Karpas-422 (cell line): ENCODE measurements around the gene ADGRG6. TPM values are rescaled to one million over a fixed set of nuclear protein-coding genes. Genes with fewer than 3 reads are reported as not detected.
"Not testable (repeated sequence)": the region's sequence is repeated elsewhere in the genome, so short reads cannot be mapped to it uniquely, and the experiment has no call there.

Source experiments
- DNase-seq: peaks from one replicate; pipeline ENCODE4 v3.0.0-alpha.2; 2015
- H2AFZ ChIP-seq: fragments of 200-600 bp; sonication (generic); 2 replicates; pipeline ENCODE4 v1.6.1; 2014; ENCODE audit warnings: antibody characterized with exemption, low read length, mixed read lengths
- H3K27ac ChIP-seq: fragments of 200-600 bp; sonication (generic); 2 replicates; pipeline ENCODE4 v1.5.1; 2014; ENCODE audit warnings: mild to moderate bottlenecking, low read length, moderate library complexity
- H3K27me3 ChIP-seq: fragments of 200-600 bp; sonication (generic); 2 replicates; pipeline ENCODE4 v1.6.1; 2014; ENCODE audit warnings: low read length, mixed read lengths
- H3K36me3 ChIP-seq: fragments of 200-600 bp; sonication (generic); 2 replicates; pipeline ENCODE4 v1.6.1; 2014; ENCODE audit warnings: low read length, mixed read lengths; ENCODE audit not compliant: insufficient read depth
- H3K4me1 ChIP-seq: fragments of 200-600 bp; sonication (generic); 2 replicates; pipeline ENCODE4 v1.6.1; 2014; ENCODE audit warnings: mild to moderate bottlenecking, low read length, mixed read lengths
- H3K4me2 ChIP-seq: fragments of 200-600 bp; sonication (generic); 2 replicates; pipeline ENCODE4 v1.6.1; 2014; ENCODE audit warnings: low read length, low read depth, mild to moderate bottlenecking; ENCODE audit not compliant: poor library complexity, severe bottlenecking
- H3K4me3 ChIP-seq: fragments of 200-600 bp; sonication (generic); 2 replicates; pipeline ENCODE4 v1.5.1; 2014; ENCODE audit warnings: mild to moderate bottlenecking, antibody characterized with exemption, low read length, mixed read lengths
- H3K79me2 ChIP-seq: fragments of 200-600 bp; sonication (generic); 2 replicates; pipeline ENCODE4 v1.6.1; 2014; ENCODE audit warnings: mild to moderate bottlenecking, low read length, mixed read lengths
- H3K9ac ChIP-seq: fragments of 200-600 bp; sonication (generic); 2 replicates; pipeline ENCODE4 v1.6.0; 2014; ENCODE audit warnings: low read length
- H3K9me2 ChIP-seq: fragments of 200-600 bp; sonication (generic), shearing (Covaris generic); replicated peaks from 2 replicates; pipeline ENCODE4 v1.6.0; 2014; ENCODE audit warnings: mild to moderate bottlenecking, low read length, moderate library complexity; ENCODE audit not compliant: insufficient read depth
- H3K9me3 ChIP-seq: fragments of 300-700, 200-600 bp; sonication (generic); 2 replicates; pipeline ENCODE4 v1.6.1; 2014; ENCODE audit warnings: low read length, mixed read lengths
- H4K20me1 ChIP-seq: fragments of 200-600 bp; sonication (generic); 2 replicates; pipeline ENCODE4 v1.6.1; 2014; ENCODE audit warnings: mild to moderate bottlenecking, antibody characterized with exemption, low read length, low read depth; ENCODE audit not compliant: insufficient read depth
- total RNA-seq: library from RNA; depleted of rRNA; stranded (reverse); fragments of >200 nt; shearing (Covaris generic); gene quantifications from 2 replicates; pipeline ENCODE4 v1.2.3, GENCODE V29; 2014; ENCODE audit warnings: low replicate concordance

Gene ADGRG6
- total RNA-seq, 1 experiment from 2014 or later, result not detected

DNA sequence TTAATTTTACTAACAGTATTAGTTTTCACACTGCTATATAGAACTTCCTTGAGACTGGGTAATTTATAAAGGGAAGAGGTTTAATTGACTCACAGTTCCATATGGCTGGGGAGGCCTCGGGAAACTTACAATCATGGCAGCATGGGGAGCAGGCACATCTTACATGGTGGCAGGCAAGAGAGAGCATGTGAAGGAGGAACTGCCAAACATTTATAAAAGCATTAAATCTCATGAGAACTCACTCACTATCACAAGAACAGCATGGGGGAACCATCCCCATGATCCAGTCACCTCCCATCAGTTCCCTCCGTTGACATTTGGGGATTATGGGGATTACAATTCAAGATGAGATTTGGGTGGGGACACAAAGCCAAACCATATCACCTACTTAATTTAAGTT, 126.7 kb downstream of the ADGRG6 start:
- not testable (repeated sequence) for H3K4me3 ChIP-seq, H3K27ac ChIP-seq, H3K9me2 ChIP-seq, H3K9me3 ChIP-seq, H3K27me3 ChIP-seq, H3K4me2 ChIP-seq, H3K79me2 ChIP-seq, H4K20me1 ChIP-seq, H3K9ac ChIP-seq, H3K36me3 ChIP-seq, H2AFZ ChIP-seq, DNase-seq, H3K4me1 ChIP-seq

DNA sequence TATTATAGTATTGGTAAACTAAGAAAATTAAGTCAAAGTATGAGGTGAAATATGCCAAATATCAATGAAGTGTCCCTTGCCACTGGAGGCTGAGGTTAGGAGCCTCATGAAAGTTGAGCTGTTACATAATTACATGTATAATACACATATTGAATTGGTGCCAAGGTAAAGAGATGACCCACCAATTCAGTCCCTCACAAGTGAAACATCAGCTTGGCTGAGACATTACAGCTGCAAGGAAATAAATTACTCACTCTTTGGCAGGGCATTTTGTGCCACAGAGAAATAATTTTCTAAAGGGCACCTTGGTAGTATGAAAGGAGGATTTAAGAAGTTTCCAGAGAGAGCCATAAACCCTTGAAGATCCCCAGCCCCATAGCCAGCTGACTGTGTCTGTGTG, 127.4 kb downstream of the ADGRG6 start:
- Histone ChIP-seq H3K9me3 (no peaks in the 10 kb centered on the region), H3K27ac (no peak overlapping the region), H3K9ac (no peak overlapping the region), H4K20me1 (no peaks in the 10 kb centered on the region), H2AFZ (no peak overlapping the region), H3K4me3 (no peak overlapping the region), H3K9me2 (no peaks in the 10 kb centered on the region), H3K4me1 (no peaks in the 10 kb centered on the region), H3K79me2 (no peaks in the 10 kb centered on the region), H3K27me3 (no peaks in the 10 kb centered on the region), H3K36me3 (no peaks in the 10 kb centered on the region), H3K4me2 (no peak overlapping the region)
- DNase-seq, result no peak

DNA sequence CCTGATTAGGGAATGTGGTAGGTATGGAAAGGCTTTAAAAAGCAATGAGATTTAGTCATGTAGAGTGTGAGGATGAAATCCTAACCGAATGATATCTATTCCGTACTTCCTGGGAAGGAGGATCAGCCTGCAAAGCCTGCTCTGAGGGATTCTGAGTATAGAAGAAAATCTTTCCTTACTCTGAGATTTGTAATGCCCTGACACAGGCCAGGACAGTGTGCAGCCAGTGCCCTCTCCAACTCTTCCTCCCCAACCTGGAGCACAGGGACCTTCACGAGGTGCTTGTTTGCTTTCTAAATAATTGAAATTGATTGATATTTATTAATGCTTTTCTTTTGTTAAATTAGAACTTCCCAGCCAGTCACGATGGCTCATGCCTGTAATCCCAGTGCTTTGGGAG, 131.6 kb downstream of the ADGRG6 start:
- H3K9ac ChIP-seq, result no peak overlapping the region
- no peak overlapping the region for H3K4me3 ChIP-seq
- no peak overlapping the region for H3K27ac ChIP-seq
- H3K4me1 ChIP-seq, result no peaks in the 10 kb centered on the region
- H4K20me1 ChIP-seq, result no peaks in the 10 kb centered on the region
- H3K9me3 ChIP-seq, result no peaks in the 10 kb centered on the region
- H3K79me2 ChIP-seq, result no peaks in the 10 kb centered on the region
- no peaks in the 10 kb centered on the region for H3K36me3 ChIP-seq
- no peak overlapping the region for H2AFZ ChIP-seq
- no peaks in the 10 kb centered on the region for H3K9me2 ChIP-seq
- H3K4me2 ChIP-seq, result no peak overlapping the region
- no peaks in the 10 kb centered on the region for H3K27me3 ChIP-seq
- no peak for DNase-seq

DNA sequence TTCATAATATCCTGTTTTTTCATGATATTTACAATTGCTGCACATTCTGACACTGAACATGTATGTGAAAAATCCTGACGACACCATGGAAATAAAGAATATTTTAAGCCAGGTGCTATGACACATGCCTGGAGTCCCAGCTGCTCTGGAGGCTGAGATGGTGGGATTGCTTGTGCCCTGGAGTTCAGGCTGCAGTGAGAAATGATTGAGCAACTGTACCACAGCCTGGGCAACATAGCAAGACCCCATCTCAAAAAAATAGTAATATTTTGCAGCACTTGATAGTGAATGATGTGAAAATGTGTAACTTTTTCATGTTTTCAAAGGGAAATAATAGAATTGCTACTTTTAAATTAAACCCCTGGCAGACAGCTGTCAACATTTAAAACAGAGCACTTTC, 137.1 kb downstream of the ADGRG6 start:
- no peak for DNase-seq
- no peak overlapping the region for H3K27ac ChIP-seq
- H3K4me1 ChIP-seq, result no peaks in the 10 kb centered on the region
- no peak overlapping the region for H3K9ac ChIP-seq
- H3K4me3 ChIP-seq, result no peak overlapping the region
- no peaks in the 10 kb centered on the region for H3K79me2 ChIP-seq
- no peak overlapping the region for H2AFZ ChIP-seq
- no peaks in the 10 kb centered on the region for H3K9me3 ChIP-seq
- H3K36me3 ChIP-seq, result no peaks in the 10 kb centered on the region
- H3K9me2 ChIP-seq, result no peaks in the 10 kb centered on the region
- no peaks in the 10 kb centered on the region for H3K27me3 ChIP-seq
- H4K20me1 ChIP-seq, result no peaks in the 10 kb centered on the region
- H3K4me2 ChIP-seq, result no peak overlapping the region

DNA sequence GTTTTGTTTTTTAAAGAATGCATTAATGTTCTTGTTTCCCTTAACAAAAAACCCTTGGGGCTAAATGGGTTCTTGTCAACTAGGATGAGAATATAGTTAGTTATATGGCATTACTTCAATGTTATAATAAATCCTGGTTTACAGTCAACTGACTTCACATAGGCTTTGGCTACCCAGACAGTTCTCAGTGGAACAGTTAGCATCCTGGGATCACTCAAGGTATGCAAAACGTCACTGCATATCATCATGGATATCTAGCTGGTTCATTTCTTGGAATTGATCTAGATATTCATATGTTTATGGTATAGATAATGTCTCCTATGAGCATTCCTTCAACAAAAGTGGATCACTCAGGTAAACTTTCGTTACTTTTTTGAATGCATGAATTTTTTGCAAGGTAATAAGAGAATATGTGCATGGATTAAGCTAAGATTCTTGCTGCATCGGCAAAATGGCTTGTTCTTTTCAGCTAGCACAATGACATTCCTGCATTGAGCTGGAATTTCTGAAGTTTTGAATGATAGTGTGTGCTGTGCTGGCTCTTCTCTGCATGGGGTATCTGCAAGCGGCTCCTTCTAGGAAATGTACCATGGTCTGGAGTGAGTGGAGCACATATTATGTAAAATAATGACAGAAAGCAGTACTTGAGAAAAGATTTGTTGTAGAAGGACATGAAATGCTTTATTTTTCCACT, 138.9 kb downstream of the ADGRG6 start:
- Histone ChIP-seq H3K4me3 (no peak overlapping the region), H3K9ac (no peak overlapping the region), H3K27me3 (no peaks in the 10 kb centered on the region), H3K4me1 (no peaks in the 10 kb centered on the region), H3K9me2 (no peaks in the 10 kb centered on the region), H3K79me2 (no peaks in the 10 kb centered on the region), H2AFZ (no peak overlapping the region), H3K4me2 (no peak overlapping the region), H3K36me3 (no peaks in the 10 kb centered on the region), H3K9me3 (no peaks in the 10 kb centered on the region), H4K20me1 (no peaks in the 10 kb centered on the region), H3K27ac (no peak overlapping the region)
- no peak for DNase-seq

DNA sequence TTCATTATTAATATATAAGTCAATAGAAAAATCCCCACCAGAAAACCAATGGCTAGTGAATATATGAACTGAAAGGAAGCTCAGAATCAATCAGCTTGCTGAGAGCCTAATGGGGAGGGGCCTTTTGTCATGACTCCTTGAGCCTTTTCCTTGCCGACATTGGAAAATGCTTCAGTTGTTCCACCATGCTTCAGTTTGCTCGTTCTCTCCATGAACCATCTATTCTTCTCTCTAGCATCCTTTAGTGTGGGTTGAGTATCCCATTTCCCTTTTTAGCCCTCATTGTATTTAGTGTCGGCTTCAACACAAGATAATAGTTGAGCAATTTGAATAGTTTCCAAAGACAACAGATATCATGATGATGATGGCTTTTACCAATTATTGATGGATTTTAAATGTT, 139.9 kb downstream of the ADGRG6 start:
- Histone ChIP-seq H3K27ac (no peak overlapping the region), H3K4me2 (no peak overlapping the region), H3K4me3 (no peak overlapping the region), H3K4me1 (no peaks in the 10 kb centered on the region), H2AFZ (no peak overlapping the region), H3K9me3 (no peaks in the 10 kb centered on the region), H3K9me2 (no peaks in the 10 kb centered on the region), H3K79me2 (no peaks in the 10 kb centered on the region), H4K20me1 (no peaks in the 10 kb centered on the region), H3K9ac (no peak overlapping the region), H3K27me3 (no peaks in the 10 kb centered on the region), H3K36me3 (no peaks in the 10 kb centered on the region)
- DNase-seq, result no peak

DNA sequence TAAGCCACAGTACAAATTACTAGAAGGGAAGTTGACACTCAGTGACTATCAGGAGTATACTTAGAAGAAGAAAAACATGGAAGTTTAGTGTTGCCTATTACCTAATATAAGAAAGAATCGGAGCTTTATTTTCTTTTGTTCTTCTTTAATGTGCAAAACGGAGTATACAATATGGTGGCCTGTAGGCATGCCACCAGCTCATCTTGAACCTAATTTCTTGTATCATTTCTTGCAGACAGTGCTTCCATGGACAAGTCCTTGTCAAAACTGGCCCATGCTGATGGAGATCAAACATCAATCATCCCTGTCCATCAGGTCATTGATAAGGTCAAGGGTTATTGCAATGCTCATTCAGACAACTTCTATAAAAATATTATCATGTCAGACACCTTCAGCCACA, 141.3 kb downstream of the ADGRG6 start:
- Histone ChIP-seq H3K27me3 (no peaks in the 10 kb centered on the region), H3K9me2 (no peaks in the 10 kb centered on the region), H4K20me1 (no peaks in the 10 kb centered on the region), H2AFZ (no peak overlapping the region), H3K27ac (no peak overlapping the region), H3K36me3 (no peaks in the 10 kb centered on the region), H3K4me3 (no peak overlapping the region), H3K79me2 (no peaks in the 10 kb centered on the region), H3K9me3 (no peaks in the 10 kb centered on the region), H3K4me1 (no peaks in the 10 kb centered on the region), H3K9ac (no peak overlapping the region), H3K4me2 (no peak overlapping the region)
- DNase-seq, result no peak

DNA sequence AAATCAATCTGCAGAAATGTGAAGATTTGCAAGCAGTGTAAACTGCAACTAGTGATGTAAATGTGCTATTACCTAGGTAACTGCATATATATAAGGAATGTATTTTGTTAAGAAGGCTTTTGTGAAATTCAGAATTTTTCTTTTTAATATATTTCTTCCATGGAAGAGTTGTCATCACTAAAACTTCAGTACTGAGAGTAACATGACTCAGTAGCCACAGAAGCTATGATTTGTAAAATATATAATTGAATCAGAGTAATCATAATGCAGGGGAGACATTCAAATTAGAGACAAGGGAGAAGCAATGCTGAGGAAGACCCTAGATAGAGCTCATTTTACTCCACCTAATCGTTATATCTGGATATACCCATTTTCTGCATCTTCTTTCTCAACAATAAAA, 141.7 kb downstream of the ADGRG6 start:
- H3K4me1 ChIP-seq, result no peaks in the 10 kb centered on the region
- no peaks in the 10 kb centered on the region for H3K9me3 ChIP-seq
- H3K9ac ChIP-seq, result no peak overlapping the region
- H4K20me1 ChIP-seq, result no peaks in the 10 kb centered on the region
- no peak overlapping the region for H3K4me2 ChIP-seq
- H2AFZ ChIP-seq, result no peak overlapping the region
- no peak for DNase-seq
- no peaks in the 10 kb centered on the region for H3K79me2 ChIP-seq
- H3K36me3 ChIP-seq, result no peaks in the 10 kb centered on the region
- no peak overlapping the region for H3K27ac ChIP-seq
- H3K9me2 ChIP-seq, result no peaks in the 10 kb centered on the region
- no peaks in the 10 kb centered on the region for H3K27me3 ChIP-seq
- no peak overlapping the region for H3K4me3 ChIP-seq

DNA sequence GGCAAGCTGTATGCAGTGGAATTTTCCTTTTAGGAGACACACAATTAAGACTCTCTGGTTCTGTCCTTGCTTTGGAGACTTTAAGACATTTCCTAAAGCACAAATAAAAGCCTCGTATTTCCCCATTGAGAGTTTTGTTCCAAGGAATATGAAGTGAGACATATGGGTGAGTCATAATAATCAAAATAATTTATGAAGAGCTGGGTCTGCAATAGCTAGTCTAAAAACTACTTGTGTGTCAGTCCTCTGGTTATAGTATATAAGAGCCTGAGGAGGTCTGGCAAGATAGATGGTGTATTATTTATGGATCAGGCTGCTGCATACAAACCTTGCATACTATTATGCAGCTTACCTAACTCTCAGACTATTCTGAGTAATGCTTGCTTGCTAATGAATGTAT, 142.6 kb downstream of the ADGRG6 start:
- DNase-seq, result no peak
- Histone ChIP-seq H3K27ac (no peak overlapping the region), H3K9ac (no peak overlapping the region), H3K4me3 (no peak overlapping the region), H3K79me2 (no peaks in the 10 kb centered on the region), H3K4me2 (no peak overlapping the region), H3K27me3 (no peaks in the 10 kb centered on the region), H2AFZ (no peak overlapping the region), H3K36me3 (no peaks in the 10 kb centered on the region), H3K9me2 (no peaks in the 10 kb centered on the region), H4K20me1 (no peaks in the 10 kb centered on the region), H3K9me3 (no peaks in the 10 kb centered on the region), H3K4me1 (no peaks in the 10 kb centered on the region)
